ENCODE results near the gene PRPF38A.

The PRPF38A gene

GRCh38 chr1:52424813-52425212, 20.4 kb downstream of the PRPF38A start:
- Histone ChIP-seq H3K36me3 (ENCODE audit: control insufficient read depth, insufficient read depth, low read length) (peaks cover 2% of the 10 kb centered on the region; the same call in 1 of the 2 replicates), H3K9me3 (ENCODE audit: control insufficient read depth, insufficient read depth, low read length) (no peaks in the 10 kb centered on the region), H3K27ac (ENCODE audit: low read length) (no peak overlapping the region), H3K27me3 (ENCODE audit: control insufficient read depth, insufficient read depth, low read length) (no peaks in the 10 kb centered on the region), H3K4me1 (ENCODE audit: control insufficient read depth, insufficient read depth, low read length) (no peaks in the 10 kb centered on the region; the same call in 1 of the 2 replicates), H3K4me3 (ENCODE audit: low read length) (no peak overlapping the region)
- 100% methylated on average over 1 of the region's 1 CpG for WGBS (ENCODE audit: insufficient coverage, insufficient read length)
- DNase-seq (ENCODE audit: low read depth, low spot score): no peak

GRCh38 chr1:52426371-52426770, 22.0 kb downstream of the PRPF38A start:
- no peak for DNase-seq (ENCODE audit: low read depth, low spot score)
- no peaks in the 10 kb centered on the region; the same call in 1 of the 2 replicates for H3K4me1 ChIP-seq (ENCODE audit: control insufficient read depth, insufficient read depth, low read length)
- H3K36me3 ChIP-seq (ENCODE audit: control insufficient read depth, insufficient read depth, low read length): peaks cover 2% of the 10 kb centered on the region; the same call in 1 of the 2 replicates
- H3K9me3 ChIP-seq (ENCODE audit: control insufficient read depth, insufficient read depth, low read length): no peaks in the 10 kb centered on the region
- no peak overlapping the region for H3K27ac ChIP-seq (ENCODE audit: low read length)
- no CpG with 5 or more reads among the region's 3 CpGs for WGBS (ENCODE audit: insufficient coverage, insufficient read length)
- no peaks in the 10 kb centered on the region for H3K27me3 ChIP-seq (ENCODE audit: control insufficient read depth, insufficient read depth, low read length)
- H3K4me3 ChIP-seq (ENCODE audit: low read length): no peak overlapping the region

GRCh38 chr1:52427152-52427551, 22.8 kb downstream of the PRPF38A start:
- WGBS (ENCODE audit: insufficient coverage, insufficient read length): no CpG with 5 or more reads among the region's 1 CpG
- no peak overlapping the region for H3K4me3 ChIP-seq (ENCODE audit: low read length)
- H3K36me3 ChIP-seq (ENCODE audit: control insufficient read depth, insufficient read depth, low read length): peaks cover 2% of the 10 kb centered on the region; the same call in 1 of the 2 replicates
- no peak for DNase-seq (ENCODE audit: low read depth, low spot score)
- H3K9me3 ChIP-seq (ENCODE audit: control insufficient read depth, insufficient read depth, low read length): no peaks in the 10 kb centered on the region
- H3K27me3 ChIP-seq (ENCODE audit: control insufficient read depth, insufficient read depth, low read length): no peaks in the 10 kb centered on the region
- no peak overlapping the region for H3K27ac ChIP-seq (ENCODE audit: low read length)
- no peaks in the 10 kb centered on the region; the same call in 1 of the 2 replicates for H3K4me1 ChIP-seq (ENCODE audit: control insufficient read depth, insufficient read depth, low read length)

GRCh38 chr1:52432807-52433206, 28.4 kb downstream of the PRPF38A start:
- DNase-seq (ENCODE audit: low read depth, low spot score): no peak
- Histone ChIP-seq H3K4me1 (ENCODE audit: control insufficient read depth, insufficient read depth, low read length) (no peaks in the 10 kb centered on the region; the same call in 1 of the 2 replicates), H3K4me3 (ENCODE audit: low read length) (no peak overlapping the region), H3K27me3 (ENCODE audit: control insufficient read depth, insufficient read depth, low read length) (no peaks in the 10 kb centered on the region), H3K9me3 (ENCODE audit: control insufficient read depth, insufficient read depth, low read length) (no peaks in the 10 kb centered on the region), H3K36me3 (ENCODE audit: control insufficient read depth, insufficient read depth, low read length) (peaks cover 2% of the 10 kb centered on the region; the same call in 1 of the 2 replicates), H3K27ac (ENCODE audit: low read length) (no peak overlapping the region)
- WGBS (ENCODE audit: insufficient coverage, insufficient read length): no CpG with 5 or more reads among the region's 8 CpGs

GRCh38 chr1:52435211-52435610, 30.8 kb downstream of the PRPF38A start:
- Histone ChIP-seq H3K9me3 (ENCODE audit: control insufficient read depth, insufficient read depth, low read length) (no peaks in the 10 kb centered on the region), H3K4me1 (ENCODE audit: control insufficient read depth, insufficient read depth, low read length) (no peaks in the 10 kb centered on the region; the same call in 1 of the 2 replicates), H3K27ac (ENCODE audit: low read length) (no peak overlapping the region), H3K27me3 (ENCODE audit: control insufficient read depth, insufficient read depth, low read length) (no peaks in the 10 kb centered on the region), H3K36me3 (ENCODE audit: control insufficient read depth, insufficient read depth, low read length) (peaks cover 2% of the 10 kb centered on the region; the same call in 1 of the 2 replicates), H3K4me3 (ENCODE audit: low read length) (no peak overlapping the region)
- WGBS (ENCODE audit: insufficient coverage, insufficient read length): no CpG with 5 or more reads among the region's 1 CpG
- DNase-seq (ENCODE audit: low read depth, low spot score): no peak

- Histone ChIP-seq H3K4me1 (ENCODE audit: control insufficient read depth, insufficient read depth, low read length) (no peaks in the 10 kb centered on the region; the same call in 1 of the 2 replicates), H3K27me3 (ENCODE audit: control insufficient read depth, insufficient read depth, low read length) (no peaks in the 10 kb centered on the region), H3K36me3 (ENCODE audit: control insufficient read depth, insufficient read depth, low read length) (peaks cover 2% of the 10 kb centered on the region; the same call in 1 of the 2 replicates), H3K9me3 (ENCODE audit: control insufficient read depth, insufficient read depth, low read length) (no peaks in the 10 kb centered on the region), H3K4me3 (ENCODE audit: low read length) (no peak overlapping the region), H3K27ac (ENCODE audit: low read length) (no peak overlapping the region)
- no peak for DNase-seq (ENCODE audit: low read depth, low spot score)
- no CpG with 5 or more reads among the region's 1 CpG for WGBS (ENCODE audit: insufficient coverage, insufficient read length)
Observed at GRCh38 chr1:52435650-52436049, 31.2 kb downstream of the PRPF38A start.

GRCh38 chr1:52436817-52437216, 32.4 kb downstream of the PRPF38A start:
- Histone ChIP-seq H3K36me3 (ENCODE audit: control insufficient read depth, insufficient read depth, low read length) (0 out of 2 replicates have a peak, but pooled peaks cover 2% of the 10 kb centered on the region), H3K27ac (ENCODE audit: low read length) (no peak overlapping the region), H3K9me3 (ENCODE audit: control insufficient read depth, insufficient read depth, low read length) (no peaks in the 10 kb centered on the region), H3K27me3 (ENCODE audit: control insufficient read depth, insufficient read depth, low read length) (no peaks in the 10 kb centered on the region), H3K4me1 (ENCODE audit: control insufficient read depth, insufficient read depth, low read length) (no peaks in the 10 kb centered on the region; the same call in 1 of the 2 replicates), H3K4me3 (ENCODE audit: low read length) (no peak overlapping the region)
- DNase-seq (ENCODE audit: low read depth, low spot score): no peak
- no CpG with 5 or more reads among the region's 7 CpGs for WGBS (ENCODE audit: insufficient coverage, insufficient read length)

GRCh38 chr1:52439976-52440375, 35.6 kb downstream of the PRPF38A start:
- Histone ChIP-seq H3K27ac (ENCODE audit: low read length) (no peak overlapping the region), H3K4me3 (ENCODE audit: low read length) (no peak overlapping the region), H3K4me1 (ENCODE audit: control insufficient read depth, insufficient read depth, low read length) (no peaks in the 10 kb centered on the region; the same call in 1 of the 2 replicates), H3K36me3 (ENCODE audit: control insufficient read depth, insufficient read depth, low read length) (no peaks in the 10 kb centered on the region; the same call in 1 of the 2 replicates), H3K27me3 (ENCODE audit: control insufficient read depth, insufficient read depth, low read length) (no peaks in the 10 kb centered on the region), H3K9me3 (ENCODE audit: control insufficient read depth, insufficient read depth, low read length) (no peaks in the 10 kb centered on the region)
- DNase-seq (ENCODE audit: low read depth, low spot score): no peak
- 100% methylated on average over 1 of the region's 4 CpGs for WGBS (ENCODE audit: insufficient coverage, insufficient read length)

- DNase-seq (ENCODE audit: low read depth, low spot score): no peak
- Histone ChIP-seq H3K4me1 (ENCODE audit: control insufficient read depth, insufficient read depth, low read length) (no peaks in the 10 kb centered on the region), H3K27ac (ENCODE audit: low read length) (no peak overlapping the region), H3K36me3 (ENCODE audit: control insufficient read depth, insufficient read depth, low read length) (no peaks in the 10 kb centered on the region; the same call in 1 of the 2 replicates), H3K9me3 (ENCODE audit: control insufficient read depth, insufficient read depth, low read length) (no peaks in the 10 kb centered on the region), H3K27me3 (ENCODE audit: control insufficient read depth, insufficient read depth, low read length) (no peaks in the 10 kb centered on the region), H3K4me3 (ENCODE audit: low read length) (no peak overlapping the region)
- no CpG with 5 or more reads among the region's 2 CpGs for WGBS (ENCODE audit: insufficient coverage, insufficient read length)
Observed at GRCh38 chr1:52444463-52444862, 40.1 kb downstream of the PRPF38A start.

GRCh38 chr1:52454127-52454526, 49.7 kb downstream of the PRPF38A start:
- Histone ChIP-seq H3K36me3 (ENCODE audit: control insufficient read depth, insufficient read depth, low read length) (no peaks in the 10 kb centered on the region), H3K27ac (ENCODE audit: low read length) (no peak overlapping the region), H3K9me3 (ENCODE audit: control insufficient read depth, insufficient read depth, low read length) (no peaks in the 10 kb centered on the region), H3K4me1 (ENCODE audit: control insufficient read depth, insufficient read depth, low read length) (peaks cover 1% of the 10 kb centered on the region; the same call in 1 of the 2 replicates), H3K4me3 (ENCODE audit: low read length) (no peak overlapping the region), H3K27me3 (ENCODE audit: control insufficient read depth, insufficient read depth, low read length) (no peaks in the 10 kb centered on the region)
- no peak for DNase-seq (ENCODE audit: low read depth, low spot score)
- no CpG with 5 or more reads among the region's 1 CpG for WGBS (ENCODE audit: insufficient coverage, insufficient read length)

GRCh38 chr1:52454779-52455178, 50.4 kb downstream of the PRPF38A start:
- no peaks in the 10 kb centered on the region for H3K27me3 ChIP-seq (ENCODE audit: control insufficient read depth, insufficient read depth, low read length)
- no peak for DNase-seq (ENCODE audit: low read depth, low spot score)
- no peaks in the 10 kb centered on the region for H3K36me3 ChIP-seq (ENCODE audit: control insufficient read depth, insufficient read depth, low read length)
- no peaks in the 10 kb centered on the region for H3K9me3 ChIP-seq (ENCODE audit: control insufficient read depth, insufficient read depth, low read length)
- H3K4me3 ChIP-seq (ENCODE audit: low read length): no peak overlapping the region
- no peak overlapping the region for H3K27ac ChIP-seq (ENCODE audit: low read length)
- WGBS (ENCODE audit: insufficient coverage, insufficient read length): no CpG with 5 or more reads among the region's 2 CpGs
- peaks cover 1% of the 10 kb centered on the region; the same call in 1 of the 2 replicates for H3K4me1 ChIP-seq (ENCODE audit: control insufficient read depth, insufficient read depth, low read length)

All from iPS DF 6.9 (cell line).